NCI-H69 (cell line): Measurements from ENCODE around the gene RHBDD1.

Experiments
- DNase-seq: peaks from one replicate; lab custom pipeline; 2025; lab: John Stamatoyannopoulos, UW

Gene RHBDD1

GRCh38 chr2:226916669-226917068 lies 80.8 kb downstream of the RHBDD1 start:
- DNase-seq = no peak

DNA sequence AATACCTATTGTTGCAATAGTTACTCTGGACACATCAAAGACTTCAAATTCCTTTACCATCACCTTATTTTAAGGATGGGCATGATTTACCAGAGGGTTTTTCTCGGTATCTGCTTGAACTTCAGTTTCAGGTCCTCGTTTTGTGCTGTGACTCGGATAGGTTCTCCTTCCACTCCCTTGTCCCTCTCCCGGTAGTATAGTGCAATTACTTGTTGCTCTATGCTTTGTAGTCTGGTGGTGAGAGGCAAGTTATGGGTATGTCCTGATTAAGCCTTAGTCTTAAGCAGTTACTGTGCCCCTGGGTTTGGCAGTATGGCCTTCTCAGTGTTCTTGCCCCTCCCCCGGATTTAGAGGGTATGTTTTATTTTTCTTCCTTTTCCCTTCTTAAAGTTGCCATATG lies 96.6 kb downstream of the RHBDD1 start:
- DNase-seq = no peak

- DNase-seq = peak; percentile 51
Measured at GRCh38 chr2:226934546-226935201, 98.8 kb downstream of the RHBDD1 start.

GRCh38 chr2:226943862-226944620 lies 108.2 kb downstream of the RHBDD1 start:
- DNase-seq = no peak

GRCh38 chr2:226953206-226953605 lies 117.4 kb downstream of the RHBDD1 start:
- DNase-seq = no peak

DNA sequence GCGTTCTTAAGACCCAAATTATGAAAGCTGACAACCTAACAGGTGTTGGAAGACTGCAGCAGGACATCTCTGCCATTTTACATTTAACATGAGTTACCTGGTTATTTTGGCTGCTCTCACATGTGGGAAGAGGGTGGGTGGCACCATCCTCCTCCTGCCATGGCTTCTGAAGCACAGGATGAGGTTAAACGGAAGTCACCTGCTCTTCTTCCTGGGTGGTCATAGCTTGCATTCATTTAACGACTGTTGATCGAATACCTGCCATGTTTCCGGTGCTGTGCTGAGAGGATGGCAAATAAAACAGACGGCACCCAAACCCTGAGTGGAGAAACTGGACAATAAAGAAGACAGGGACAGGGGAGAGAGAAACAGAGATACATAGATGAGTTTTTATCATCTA lies 118.0 kb downstream of the RHBDD1 start:
- DNase-seq = peak; percentile 5

GRCh38 chr2:226956659-226957058 lies 120.8 kb downstream of the RHBDD1 start:
- DNase-seq = no peak

DNA sequence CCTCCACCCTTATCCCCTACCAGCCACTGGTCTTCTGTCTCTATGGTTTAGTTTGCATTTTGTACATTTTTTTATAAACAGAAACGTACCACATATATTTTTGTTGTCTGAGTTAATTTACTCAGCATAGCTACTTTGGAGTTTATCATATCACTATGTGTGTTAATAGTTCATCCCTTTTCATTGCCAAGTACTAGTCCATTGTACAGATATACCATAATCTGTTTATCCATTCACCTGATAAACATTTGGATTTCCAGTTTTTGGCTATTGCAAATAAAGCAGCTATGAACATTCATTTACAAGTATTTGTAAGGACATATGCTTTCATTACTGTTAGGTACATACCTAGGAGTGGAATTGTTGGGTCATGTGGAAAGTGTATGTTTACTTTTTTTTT lies 123.6 kb downstream of the RHBDD1 start:
- DNase-seq = no peak

DNA sequence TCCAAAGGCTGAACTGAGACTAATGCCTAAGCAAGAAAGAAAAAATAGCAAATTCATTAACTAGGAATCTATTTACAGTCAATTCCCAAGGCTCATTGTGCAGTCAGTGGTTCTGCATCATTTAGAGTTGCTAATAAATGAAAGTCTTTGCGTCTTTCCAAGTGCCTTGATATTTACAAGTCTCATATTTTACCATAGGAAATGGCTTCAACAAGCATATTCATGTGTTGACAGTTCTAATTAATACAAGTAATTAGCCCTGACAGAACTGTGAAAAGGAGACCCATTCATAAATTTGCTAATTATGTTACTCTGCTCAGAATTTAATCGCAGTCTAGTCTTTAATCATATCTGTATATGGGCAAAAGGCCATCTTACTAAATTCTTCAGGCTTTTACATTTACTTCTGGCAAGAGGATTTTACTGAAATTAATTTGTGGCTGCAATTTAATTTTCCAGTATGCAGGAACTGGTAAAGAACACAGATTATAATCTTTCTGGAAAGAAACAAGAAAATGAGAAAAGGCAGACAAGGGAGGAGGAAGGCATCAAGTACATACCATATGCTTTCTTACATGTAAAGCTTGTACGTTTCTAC lies 126.4 kb downstream of the RHBDD1 start:
- DNase-seq = no peak

DNA sequence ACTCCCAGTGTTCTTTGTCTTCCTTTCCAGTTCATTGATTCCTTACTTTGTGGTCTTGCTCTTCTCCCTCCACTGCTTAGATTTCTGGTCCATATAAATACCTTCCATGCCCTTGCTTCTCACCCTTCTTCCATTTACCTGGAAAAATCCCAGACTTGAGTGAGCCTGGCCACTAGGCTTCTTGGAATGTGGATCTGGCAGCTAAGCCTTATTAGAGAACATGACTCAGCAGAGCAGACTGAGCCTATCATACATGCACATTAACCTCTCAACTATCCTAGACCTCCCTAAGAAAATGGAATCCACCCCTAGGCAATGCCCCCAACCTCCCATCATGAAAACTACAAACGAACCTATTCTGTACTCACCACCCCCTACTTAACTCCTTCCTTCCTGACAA lies 127.7 kb downstream of the RHBDD1 start:
- DNase-seq = peak; percentile 4

DNA sequence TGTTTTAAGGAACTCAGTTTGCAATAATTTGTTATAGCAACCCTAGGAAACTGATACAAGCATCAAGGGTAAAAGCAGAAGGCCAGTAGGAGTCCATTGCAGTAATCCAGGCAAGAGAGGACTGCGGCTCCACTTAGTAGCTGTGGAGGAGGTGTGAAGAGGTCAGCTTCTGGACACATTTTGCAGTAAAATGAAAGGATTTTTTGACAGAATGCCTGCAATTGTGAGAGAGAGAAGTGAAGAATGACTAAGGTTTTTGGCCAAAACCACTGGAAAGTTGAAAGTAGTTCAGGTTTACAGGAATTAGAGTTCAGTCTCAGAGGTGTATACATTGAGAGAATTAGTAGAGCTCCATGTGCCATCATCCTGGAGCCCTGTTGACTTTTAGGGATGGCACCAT lies 129.5 kb downstream of the RHBDD1 start:
- DNase-seq = no peak

DNA sequence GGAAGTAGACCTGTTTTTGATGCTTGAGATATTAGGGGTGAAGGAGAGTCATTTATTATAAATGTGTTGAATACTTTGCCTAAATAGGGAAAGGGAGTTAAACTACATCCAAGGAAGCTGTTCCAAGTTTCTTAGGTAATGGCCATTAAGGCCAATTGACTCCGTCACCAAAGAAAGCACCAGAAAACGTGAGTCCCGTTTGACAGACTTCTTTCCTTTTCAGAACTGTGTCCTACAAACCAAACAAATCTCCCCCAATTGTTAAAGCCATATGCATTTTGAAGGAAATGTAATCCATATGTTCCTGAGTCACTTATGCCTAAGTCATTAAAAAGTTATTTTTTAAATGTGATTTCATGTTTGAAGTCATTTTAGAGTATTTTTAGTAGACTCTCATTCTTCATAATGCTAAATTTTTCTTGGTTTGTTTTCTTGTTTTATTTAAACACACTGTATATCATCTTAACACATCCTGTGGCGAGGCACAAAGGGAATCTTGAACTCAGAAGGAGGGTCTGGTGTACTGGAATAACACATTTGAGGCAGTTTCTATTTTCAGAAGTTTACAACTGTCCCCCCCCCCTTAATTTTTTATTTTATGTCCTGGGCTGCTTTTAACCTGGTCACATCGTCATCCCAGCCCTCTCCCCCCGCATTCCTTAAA lies 133.7 kb downstream of the RHBDD1 start:
- DNase-seq = no peak

GRCh38 chr2:226970362-226970761 lies 134.5 kb downstream of the RHBDD1 start:
- DNase-seq = no peak

- no peak for DNase-seq
Measured at GRCh38 chr2:226971084-226971483, 135.2 kb downstream of the RHBDD1 start.

- DNase-seq = no peak
Measured at GRCh38 chr2:226971770-226972169, 135.9 kb downstream of the RHBDD1 start.

GRCh38 chr2:226973816-226974215 lies 138.0 kb downstream of the RHBDD1 start:
- no peak for DNase-seq

DNA sequence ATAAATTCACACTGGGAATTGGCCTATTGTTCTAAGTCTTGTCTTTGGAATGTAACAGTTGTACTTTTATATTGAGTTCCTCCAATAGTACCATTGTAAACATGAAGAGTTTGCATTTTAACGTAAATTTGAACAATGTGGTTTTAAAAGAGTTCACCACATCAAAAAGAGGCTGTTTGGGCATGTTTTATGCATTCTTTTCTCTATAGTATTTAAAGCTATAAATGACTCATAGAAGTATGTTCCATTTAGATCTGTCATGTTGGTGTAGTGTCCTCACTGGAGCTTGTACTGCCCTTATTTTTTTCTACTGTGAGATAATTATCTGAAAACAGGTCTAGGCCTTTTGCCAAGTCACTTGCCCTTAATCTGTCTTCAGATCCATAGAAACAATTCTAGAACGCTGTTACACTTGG lies 141.9 kb downstream of the RHBDD1 start:
- DNase-seq = peak; percentile 24

DNA sequence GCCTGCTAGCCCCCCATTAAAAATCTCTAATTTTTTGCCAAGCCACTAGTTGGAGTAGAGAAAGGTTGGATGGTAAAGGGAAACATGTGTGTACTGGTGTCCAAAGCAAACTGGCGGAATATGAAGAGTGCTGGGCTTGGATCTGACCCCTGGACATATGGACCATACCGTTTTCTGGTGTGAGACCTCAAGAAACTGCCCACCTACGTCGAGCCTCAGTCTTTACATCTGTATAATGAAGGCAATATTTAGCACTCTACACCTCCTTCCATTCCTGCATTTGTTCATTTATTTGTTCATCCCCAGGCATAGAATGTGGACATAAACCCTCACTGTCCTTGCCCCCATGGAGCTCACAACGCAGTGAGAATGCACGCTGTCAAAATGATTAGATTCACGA lies 142.4 kb downstream of the RHBDD1 start:
- no peak for DNase-seq

GRCh38 chr2:226979004-226979403 lies 143.2 kb downstream of the RHBDD1 start:
- DNase-seq = no peak

GRCh38 chr2:226981791-226982326 lies 146.0 kb downstream of the RHBDD1 start:
- peak; percentile 89 for DNase-seq

DNA sequence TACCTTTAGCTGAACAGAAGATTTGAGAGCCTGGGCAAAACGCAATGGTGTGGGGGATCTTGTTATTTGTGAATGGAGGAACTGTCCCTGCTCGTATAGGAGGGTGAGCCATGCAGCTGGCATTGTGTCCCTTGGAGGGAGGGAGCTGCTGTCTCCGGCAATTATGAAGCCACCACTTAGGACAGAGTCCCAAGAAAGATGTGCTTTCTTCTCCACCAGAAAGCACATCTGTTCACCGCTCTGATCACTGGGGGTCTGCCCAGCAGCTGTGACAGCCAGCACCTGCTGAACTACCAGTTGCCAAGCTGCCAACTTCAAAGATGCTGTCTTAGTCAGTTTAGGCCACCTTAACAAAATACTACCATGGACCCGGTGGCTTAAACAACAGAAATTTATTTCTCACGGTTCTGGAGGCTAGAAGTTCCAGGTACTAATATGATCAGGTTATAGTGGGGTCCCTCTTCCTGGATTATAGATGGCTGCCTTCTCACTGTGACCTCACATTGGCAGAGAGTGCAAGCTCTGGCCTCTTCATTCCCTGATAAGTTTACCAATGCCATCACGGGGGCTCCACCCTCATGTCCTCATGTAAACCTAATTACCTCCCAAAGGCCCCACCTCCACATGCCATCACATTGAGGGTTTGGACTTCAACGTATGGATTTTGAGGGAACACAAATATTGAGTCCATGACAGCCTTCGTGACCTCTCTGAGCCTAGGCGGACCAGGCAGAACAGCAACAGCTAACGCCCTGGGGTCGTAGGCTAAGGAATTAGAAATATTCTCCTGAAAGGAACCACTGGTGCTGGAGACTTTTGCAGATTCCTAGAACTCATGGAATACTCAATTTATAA lies 148.3 kb downstream of the RHBDD1 start:
- DNase-seq = no peak
